Fibroblast of lung (primary cell): ENCODE data around the gene BTBD9.

Source experiments
- EZH2 ChIP-seq: IDR thresholded peaks from 2 replicates; pipeline ENCODE4 v1.5.1; 2012; ENCODE audit warnings: low read length, control low read depth, mild to moderate bottlenecking; ENCODE audit errors: missing control alignments
- TF ChIP-seq, protein P1 (sequence below), 2 donors: IDR thresholded peaks in 1 of 2; conservative IDR thresholded peaks in 1 of 2; 1 replicate in 1 of 2; 2 replicates in 1 of 2; pipeline ENCODE4 v1.5.1; 2011 to 2012; ENCODE audit warnings: low read length in 2 of 2, control low read depth in 1 of 2, inconsistent platforms in 1 of 2, low read depth in 1 of 2, mild to moderate bottlenecking in 1 of 2

DNA sequence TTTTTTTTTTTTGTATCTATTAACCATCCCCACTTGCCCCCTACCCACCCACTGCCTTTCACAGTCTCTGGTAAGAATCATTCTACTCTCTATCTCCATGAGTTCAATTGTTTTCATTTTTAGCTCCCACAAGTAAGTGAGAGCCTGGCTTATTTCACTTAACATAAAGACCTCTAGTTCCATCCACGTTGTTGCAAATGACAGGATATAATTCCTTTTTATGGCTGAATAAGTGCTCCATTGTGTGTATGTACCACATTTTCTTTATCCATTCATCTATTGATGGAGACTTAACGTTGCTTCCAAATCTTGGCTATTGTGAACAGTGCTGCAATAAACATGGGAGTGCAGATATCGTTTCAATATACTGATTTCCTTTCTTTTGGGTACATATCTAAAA, 328.5 kb downstream of the BTBD9 start:
- TF ChIP-seq, protein P1, sequence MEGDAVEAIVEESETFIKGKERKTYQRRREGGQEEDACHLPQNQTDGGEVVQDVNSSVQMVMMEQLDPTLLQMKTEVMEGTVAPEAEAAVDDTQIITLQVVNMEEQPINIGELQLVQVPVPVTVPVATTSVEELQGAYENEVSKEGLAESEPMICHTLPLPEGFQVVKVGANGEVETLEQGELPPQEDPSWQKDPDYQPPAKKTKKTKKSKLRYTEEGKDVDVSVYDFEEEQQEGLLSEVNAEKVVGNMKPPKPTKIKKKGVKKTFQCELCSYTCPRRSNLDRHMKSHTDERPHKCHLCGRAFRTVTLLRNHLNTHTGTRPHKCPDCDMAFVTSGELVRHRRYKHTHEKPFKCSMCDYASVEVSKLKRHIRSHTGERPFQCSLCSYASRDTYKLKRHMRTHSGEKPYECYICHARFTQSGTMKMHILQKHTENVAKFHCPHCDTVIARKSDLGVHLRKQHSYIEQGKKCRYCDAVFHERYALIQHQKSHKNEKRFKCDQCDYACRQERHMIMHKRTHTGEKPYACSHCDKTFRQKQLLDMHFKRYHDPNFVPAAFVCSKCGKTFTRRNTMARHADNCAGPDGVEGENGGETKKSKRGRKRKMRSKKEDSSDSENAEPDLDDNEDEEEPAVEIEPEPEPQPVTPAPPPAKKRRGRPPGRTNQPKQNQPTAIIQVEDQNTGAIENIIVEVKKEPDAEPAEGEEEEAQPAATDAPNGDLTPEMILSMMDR (conservative IDR thresholded peaks at IDR 0.05 in 1 of 2, IDR thresholded peaks at IDR 0.05 in 1 of 2; ENCODE audit: low read depth in 1 of 2, low read length in 2 of 2): no peak
- no peak for TF ChIP-seq EZH2
